SK-N-SH (cell line): ENCODE measurements around the gene DTX1. TPM values are rescaled to one million over a fixed set of nuclear protein-coding genes. Genes with fewer than 3 reads are reported as not detected.

ENCODE experiments used
- CTCF ChIA-PET: fragments of 300-600, 350-600 bp; formaldehyde crosslinking; extraction: SDS; loops from one replicate; lab custom pipeline; 2021; lab: Yijun Ruan, JAX
- POLR2A ChIA-PET: fragments of 350-600 bp; sonication (Branson Sonifier 250); formaldehyde crosslinking; extraction: SDS; loops from one replicate; lab custom pipeline; 2020; ENCODE audit warnings: antibody characterized with exemption, inconsistent platforms; lab: Yijun Ruan, JAX
- DNase-seq: peaks from one replicate; pipeline ENCODE4 v3.0.0; 2012
- H2AFZ ChIP-seq: fragments of 200-600 bp; sonication (generic); 2 replicates; pipeline ENCODE4 v1.8.1; 2016; ENCODE audit warnings: antibody characterized with exemption, mild to moderate bottlenecking, low read depth
- H3F3A ChIP-seq: fragments of 200-600 bp; sonication (generic); replicated peaks from 2 replicates; pipeline ENCODE3; 2016; ENCODE audit warnings: antibody characterized with exemption, mild to moderate bottlenecking; ENCODE audit not compliant: insufficient read depth
- H3K27ac ChIP-seq, 2 experiments: fragments of 200-500 bp in 1 of 2; fragments of 200-600 bp in 1 of 2; sonication (Bioruptor generic) in 1 of 2; sonication (generic), shearing (Covaris generic) in 1 of 2; 2 replicates each; pipeline versions ENCODE4 v1.5.1 to v1.6.1; 2014 to 2016; ENCODE audit warnings: low read depth in 2 of 2, inconsistent platforms in 1 of 2, low read length in 1 of 2, mild to moderate bottlenecking in 1 of 2, mixed read lengths in 1 of 2
- H3K27me3 ChIP-seq: fragments of 200-600 bp; sonication (generic), shearing (Covaris generic); 2 replicates; pipeline ENCODE4 v1.6.1; 2016; ENCODE audit warnings: mixed run types; ENCODE audit not compliant: insufficient read depth
- H3K36me3 ChIP-seq, 2 experiments: fragments of 200-500 bp in 1 of 2; fragments of 200-600 bp in 1 of 2; sonication (Bioruptor generic) in 1 of 2; sonication (generic) in 1 of 2; replicated peaks in 1 of 2; 2 replicates each; pipeline versions ENCODE3 to v1.5.1; 2014 to 2016; ENCODE audit warnings: low read length in 1 of 2, mild to moderate bottlenecking in 1 of 2; ENCODE audit not compliant: insufficient read depth in 2 of 2, control insufficient read depth in 1 of 2
- H3K4me1 ChIP-seq, 2 experiments: fragments of 200-500 bp in 1 of 2; fragments of 200-600 bp in 1 of 2; sonication (Bioruptor generic) in 1 of 2; sonication (generic), shearing (Covaris generic) in 1 of 2; 2 replicates each; pipeline versions ENCODE4 v1.5.1 to v1.6.1; 2014 to 2016; ENCODE audit warnings: low read depth in 1 of 2, low read length in 1 of 2, mixed run types in 1 of 2; ENCODE audit not compliant: insufficient read depth in 2 of 2, control insufficient read depth in 1 of 2
- H3K4me2 ChIP-seq: fragments of 200-600 bp; sonication (generic), shearing (Covaris generic); 2 replicates; pipeline ENCODE4 v1.6.1; 2017; ENCODE audit warnings: mixed run types
- H3K4me3 ChIP-seq, 2 experiments: fragments of 200-500 bp in 1 of 2; fragments of 200-600 bp in 1 of 2; sonication (Bioruptor generic) in 1 of 2; sonication (generic), shearing (Covaris generic) in 1 of 2; 2 replicates each; pipeline versions ENCODE4 v1.5.1 to v1.8.1; 2014 to 2016; ENCODE audit warnings: low read depth in 2 of 2, inconsistent platforms in 1 of 2, low read length in 1 of 2, mild to moderate bottlenecking in 1 of 2, mixed read lengths in 1 of 2, moderate library complexity in 1 of 2
- H3K79me2 ChIP-seq: fragments of 200-600 bp; sonication (generic); 2 replicates; pipeline ENCODE4 v1.8.1; 2017; ENCODE audit warnings: mild to moderate bottlenecking; ENCODE audit not compliant: insufficient read depth
- H3K9ac ChIP-seq: fragments of 200-600 bp; sonication (generic); 2 replicates; pipeline ENCODE4 v1.6.1; 2017; ENCODE audit warnings: mixed run types
- H3K9me2 ChIP-seq: fragments of 200-600 bp; sonication (generic); 2 replicates; pipeline ENCODE4 v1.6.1; 2017; ENCODE audit warnings: mixed run types
- H3K9me3 ChIP-seq: fragments of 200-600 bp; sonication (generic); 2 replicates; pipeline ENCODE4 v1.6.1; 2017; ENCODE audit warnings: mixed run types, mild to moderate bottlenecking, moderate library complexity
- H4K20me1 ChIP-seq: fragments of 200-600 bp; sonication (generic); 2 replicates; pipeline ENCODE4 v1.6.1; 2017; ENCODE audit warnings: mild to moderate bottlenecking, mixed run types; ENCODE audit not compliant: insufficient read depth
- CHD2 ChIP-seq: fragments of 150-350 bp; IDR thresholded peaks from 2 replicates; pipeline ENCODE4 v1.6.1; 2018; ENCODE audit warnings: low read length; ENCODE audit not compliant: partially characterized antibody
- CTCF ChIP-seq: fragments of 200-600 bp; sonication (generic); IDR thresholded peaks from 2 replicates; pipeline ENCODE4 v1.6.1; 2017; ENCODE audit warnings: antibody characterized with exemption, mild to moderate bottlenecking, moderate library complexity
- FOSL2 ChIP-seq: IDR thresholded peaks from 2 replicates; pipeline ENCODE4 v1.4.0; 2012; ENCODE audit warnings: low read depth, mild to moderate bottlenecking, moderate library complexity, borderline replicate concordance
- FOXM1 ChIP-seq: IDR thresholded peaks from 2 replicates; pipeline ENCODE4 v1.4.0; 2012; ENCODE audit warnings: low read depth, mild to moderate bottlenecking
- GABPA ChIP-seq: IDR thresholded peaks from 2 replicates; pipeline ENCODE4 v1.4.0; 2012; ENCODE audit warnings: low read depth, mild to moderate bottlenecking
- JUND ChIP-seq: IDR thresholded peaks from 2 replicates; pipeline ENCODE4 v1.4.0; 2012
- MXI1 ChIP-seq: IDR thresholded peaks from 2 replicates; pipeline ENCODE4 v1.6.1; 2012; ENCODE audit warnings: mild to moderate bottlenecking, low read depth, low read length, improper control_type of control experiment
- NFIC ChIP-seq: IDR thresholded peaks from 2 replicates; pipeline ENCODE4 v1.4.0; 2012; ENCODE audit warnings: borderline replicate concordance
- POLR2AphosphoS5 ChIP-seq: IDR thresholded peaks from 2 replicates; pipeline ENCODE4 v1.6.1; 2012; ENCODE audit warnings: low read depth, low read length
- RCOR1 ChIP-seq: fragments of 150-350 bp; IDR thresholded peaks from 2 replicates; pipeline ENCODE4 v1.6.1; 2017; ENCODE audit warnings: antibody characterized with exemption, low read length
- RFX5 ChIP-seq: IDR thresholded peaks from 2 replicates; pipeline ENCODE4 v1.6.1; 2012; ENCODE audit warnings: mild to moderate bottlenecking, improper control_type of control experiment, low read length
- SMC3 ChIP-seq: IDR thresholded peaks from 2 replicates; pipeline ENCODE4 v1.6.1; 2012; ENCODE audit warnings: low read depth, low read length, improper control_type of control experiment
- TAF1 ChIP-seq: IDR thresholded peaks from 2 replicates; pipeline ENCODE4 v1.6.1; 2012; ENCODE audit warnings: low read depth, mild to moderate bottlenecking, low read length, moderate library complexity, borderline replicate concordance
- USF1 ChIP-seq: IDR thresholded peaks from 2 replicates; pipeline ENCODE4 v1.4.0; 2012; ENCODE audit warnings: low read depth, borderline replicate concordance
- USF2 ChIP-seq: fragments of 150-350 bp; IDR thresholded peaks from 2 replicates; pipeline ENCODE4 v1.6.1; 2017; ENCODE audit warnings: antibody characterized with exemption, low read length, low read depth, borderline replicate concordance
- ZBTB33 ChIP-seq: IDR thresholded peaks from 2 replicates; pipeline ENCODE4 v1.4.0; 2012; ENCODE audit warnings: low read depth, borderline replicate concordance
- whole genome bisulfite sequencing: methylation state at CpG from one replicate; pipeline ENCODE4 v1.1.6; 2017; ENCODE audit warnings: low lambda C conversion rate; 5-methylcytosine and 5-hydroxymethylcytosine counted together
- polyA plus RNA-seq, 3 experiments: library from polyadenylated mRNA; depleted of rRNA; stranded (reverse); fragments of >200 nt; gene quantifications; 2 replicates each; pipeline ENCODE4 v1.2.3, GENCODE V29; 2012
- TF ChIP-seq, protein P1 (sequence below): IDR thresholded peaks from 2 replicates; pipeline ENCODE4; 2012
- TF ChIP-seq, protein P2 (sequence below): fragments of 150-350 bp; IDR thresholded peaks from 2 replicates; pipeline ENCODE4 v1.6.1; 2016; ENCODE audit warnings: mild to moderate bottlenecking, low read depth, low read length
- TF ChIP-seq, protein P3 (sequence below): IDR thresholded peaks from 2 replicates; pipeline ENCODE4 v1.6.1; 2012; ENCODE audit warnings: mild to moderate bottlenecking, low read depth, low read length, moderate library complexity

DTX1 gene
- polyA plus RNA-seq, 1 of the 3 experiments (the other 2 are of a cell fraction), result 0.72 TPM

DNA sequence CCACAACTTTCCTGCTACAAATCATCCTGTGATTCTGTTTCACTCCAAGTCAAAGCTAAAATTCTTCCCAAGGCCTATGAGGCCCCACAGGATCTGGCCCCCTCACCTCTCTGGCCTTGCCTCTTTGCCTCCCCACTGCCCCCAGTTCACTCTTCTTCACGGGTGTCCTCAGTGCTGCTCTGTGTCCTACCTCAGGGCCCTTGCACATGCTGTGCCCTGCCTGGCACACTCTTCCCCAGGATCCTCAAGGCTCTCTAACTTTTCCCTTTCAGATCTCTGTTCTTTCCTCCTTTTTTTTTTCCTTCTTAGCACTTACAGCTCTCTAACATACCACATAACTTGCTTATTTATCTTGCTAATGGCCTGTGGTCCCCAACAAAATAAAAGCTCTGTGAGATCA, 49.8 kb downstream of the DTX1 start:
- Histone ChIP-seq H3F3A (no peaks in the 10 kb centered on the region), H2AFZ (no peak overlapping the region), H3K27ac (no peak overlapping the region), H3K27me3 (no peaks in the 10 kb centered on the region), H3K9ac (no peak overlapping the region), H3K9me2 (no peaks in the 10 kb centered on the region), H3K4me1 (peaks cover 0 to 2% of the 10 kb centered on the region in 2 experiments; a peak in 1 of 4 replicates), H3K4me2 (no peak overlapping the region), H3K9me3 (no peaks in the 10 kb centered on the region), H3K79me2 (no peaks in the 10 kb centered on the region), H3K36me3 (no peaks in the 10 kb centered on the region), H3K4me3 (no peak overlapping the region), H4K20me1 (no peaks in the 10 kb centered on the region)
- no peak for DNase-seq
- ChIA-PET CTCF (interaction anchor here (1.1 to 2.5 kb wide), 2 partner anchors 8 to 28 kb away, joined by 3 to 12 read pairs; no protein-coding TSS in a partner anchor), POLR2A (no interaction called here)
- TF ChIP-seq USF1 (no peak), SMC3 (no peak), JUND (no peak), FOSL2 (no peak), POLR2AphosphoS5 (no peak), NFIC (no peak), CTCF (no peak), ZBTB33 (no peak), GABPA (no peak), FOXM1 (no peak), RFX5 (no peak), MXI1 (no peak), USF2 (no peak), RCOR1 (no peak), TAF1 (no peak), CHD2 (no peak)
- TF ChIP-seq, protein P1, sequence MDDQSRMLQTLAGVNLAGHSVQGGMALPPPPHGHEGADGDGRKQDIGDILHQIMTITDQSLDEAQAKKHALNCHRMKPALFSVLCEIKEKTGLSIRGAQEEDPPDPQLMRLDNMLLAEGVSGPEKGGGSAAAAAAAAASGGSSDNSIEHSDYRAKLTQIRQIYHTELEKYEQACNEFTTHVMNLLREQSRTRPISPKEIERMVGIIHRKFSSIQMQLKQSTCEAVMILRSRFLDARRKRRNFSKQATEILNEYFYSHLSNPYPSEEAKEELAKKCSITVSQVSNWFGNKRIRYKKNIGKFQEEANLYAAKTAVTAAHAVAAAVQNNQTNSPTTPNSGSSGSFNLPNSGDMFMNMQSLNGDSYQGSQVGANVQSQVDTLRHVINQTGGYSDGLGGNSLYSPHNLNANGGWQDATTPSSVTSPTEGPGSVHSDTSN, result no peak
- TF ChIP-seq, protein P2, sequence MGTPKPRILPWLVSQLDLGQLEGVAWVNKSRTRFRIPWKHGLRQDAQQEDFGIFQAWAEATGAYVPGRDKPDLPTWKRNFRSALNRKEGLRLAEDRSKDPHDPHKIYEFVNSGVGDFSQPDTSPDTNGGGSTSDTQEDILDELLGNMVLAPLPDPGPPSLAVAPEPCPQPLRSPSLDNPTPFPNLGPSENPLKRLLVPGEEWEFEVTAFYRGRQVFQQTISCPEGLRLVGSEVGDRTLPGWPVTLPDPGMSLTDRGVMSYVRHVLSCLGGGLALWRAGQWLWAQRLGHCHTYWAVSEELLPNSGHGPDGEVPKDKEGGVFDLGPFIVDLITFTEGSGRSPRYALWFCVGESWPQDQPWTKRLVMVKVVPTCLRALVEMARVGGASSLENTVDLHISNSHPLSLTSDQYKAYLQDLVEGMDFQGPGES, result no peak
- TF ChIP-seq, protein P3, sequence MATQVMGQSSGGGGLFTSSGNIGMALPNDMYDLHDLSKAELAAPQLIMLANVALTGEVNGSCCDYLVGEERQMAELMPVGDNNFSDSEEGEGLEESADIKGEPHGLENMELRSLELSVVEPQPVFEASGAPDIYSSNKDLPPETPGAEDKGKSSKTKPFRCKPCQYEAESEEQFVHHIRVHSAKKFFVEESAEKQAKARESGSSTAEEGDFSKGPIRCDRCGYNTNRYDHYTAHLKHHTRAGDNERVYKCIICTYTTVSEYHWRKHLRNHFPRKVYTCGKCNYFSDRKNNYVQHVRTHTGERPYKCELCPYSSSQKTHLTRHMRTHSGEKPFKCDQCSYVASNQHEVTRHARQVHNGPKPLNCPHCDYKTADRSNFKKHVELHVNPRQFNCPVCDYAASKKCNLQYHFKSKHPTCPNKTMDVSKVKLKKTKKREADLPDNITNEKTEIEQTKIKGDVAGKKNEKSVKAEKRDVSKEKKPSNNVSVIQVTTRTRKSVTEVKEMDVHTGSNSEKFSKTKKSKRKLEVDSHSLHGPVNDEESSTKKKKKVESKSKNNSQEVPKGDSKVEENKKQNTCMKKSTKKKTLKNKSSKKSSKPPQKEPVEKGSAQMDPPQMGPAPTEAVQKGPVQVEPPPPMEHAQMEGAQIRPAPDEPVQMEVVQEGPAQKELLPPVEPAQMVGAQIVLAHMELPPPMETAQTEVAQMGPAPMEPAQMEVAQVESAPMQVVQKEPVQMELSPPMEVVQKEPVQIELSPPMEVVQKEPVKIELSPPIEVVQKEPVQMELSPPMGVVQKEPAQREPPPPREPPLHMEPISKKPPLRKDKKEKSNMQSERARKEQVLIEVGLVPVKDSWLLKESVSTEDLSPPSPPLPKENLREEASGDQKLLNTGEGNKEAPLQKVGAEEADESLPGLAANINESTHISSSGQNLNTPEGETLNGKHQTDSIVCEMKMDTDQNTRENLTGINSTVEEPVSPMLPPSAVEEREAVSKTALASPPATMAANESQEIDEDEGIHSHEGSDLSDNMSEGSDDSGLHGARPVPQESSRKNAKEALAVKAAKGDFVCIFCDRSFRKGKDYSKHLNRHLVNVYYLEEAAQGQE, result no peak
- TF ChIP-seq, all 33 proteins: peak for 0
- WGBS, result 9% methylated on average over 1 of the region's 1 CpG
